HepG2 (cell line): ENCODE measurements around the gene UXS1. TPM values are rescaled to one million over a fixed set of nuclear protein-coding genes. Genes with fewer than 3 reads are reported as not detected.

Experiments used
- ARID5B ChIP-seq: IDR thresholded peaks from 2 replicates; pipeline ENCODE4 v1.4.0; 2020; ENCODE audit warnings: mild to moderate bottlenecking, missing genetic modification reagents
- CREBL2 ChIP-seq: sonication (generic); formaldehyde crosslinking; IDR thresholded peaks from 2 replicates; pipeline ENCODE4 v1.8.1; 2023; ENCODE audit warnings: missing genetic modification reagents, mild to moderate bottlenecking, borderline replicate concordance
- HNF1B ChIP-seq: sonication (generic); formaldehyde crosslinking; IDR thresholded peaks from 2 replicates; pipeline ENCODE4 v1.5.1; 2020; ENCODE audit warnings: mild to moderate bottlenecking, moderate library complexity, missing genetic modification reagents
- MNT ChIP-seq: fragments of 450-650 bp; IDR thresholded peaks from 2 replicates; pipeline ENCODE4 v1.6.1; 2016
- SAP130 ChIP-seq: IDR thresholded peaks from 2 replicates; pipeline ENCODE4 v1.6.1; 2016; ENCODE audit warnings: low read depth
- TEF ChIP-seq: sonication (generic); formaldehyde crosslinking; IDR thresholded peaks from 2 replicates; pipeline ENCODE4 v1.5.0; 2020; ENCODE audit warnings: missing genetic modification reagents
- ZMYM4 ChIP-seq: sonication (generic); formaldehyde crosslinking; IDR thresholded peaks from 2 replicates; pipeline ENCODE4 v1.8.1; 2023; ENCODE audit warnings: mild to moderate bottlenecking, missing genetic modification reagents
- ZNF607 ChIP-seq: sonication (generic); formaldehyde crosslinking; IDR thresholded peaks from 2 replicates; pipeline ENCODE4 v1.5.1; 2020; ENCODE audit warnings: missing genetic modification reagents, mild to moderate bottlenecking, borderline replicate concordance
- polyA plus RNA-seq, 8 experiments: library from polyadenylated mRNA; depleted of rRNA in 3 of 8; stranded (reverse) in 7 of 8; unstranded in 1 of 8; fragments of >200 nt; fragmentation: Illumina TruSeq in 4 of 8; extraction: Trizol in 4 of 8; gene quantifications; 2 replicates each; pipeline versions ENCODE4 v1.2.1 to v1.2.3, GENCODE V29; 2011 to 2016; ENCODE audit warnings: low read depth in 4 of 8, missing spikeins in 1 of 8, mixed read lengths in 1 of 8; ENCODE audit not compliant: insufficient read depth in 1 of 8
- total RNA-seq, 5 experiments: library from RNA; depleted of rRNA; stranded (reverse); fragments of >200 nt; fragmentation: Illumina TruSeq; extraction: Trizol; gene quantifications; 2 replicates each; pipeline ENCODE4 v1.2.3, GENCODE V29; 2016; ENCODE audit warnings: low read depth in 1 of 5

Gene UXS1
- total and polyA plus RNA-seq, 2 of the 13 experiments (the other 11 are each of a cell fraction or from before 2014, with no cell fraction given): 53.3 to 110 TPM

GRCh38 chr2:106124905-106125549 lies 69.1 kb downstream of the UXS1 start (continued):
- TF ChIP-seq MNT (peak; percentile 48), TEF (CRISPR knock-in tag) (peak; percentile 42; the same call in 1 of the 2 replicates), ZMYM4 (0 out of 2 replicates have a peak, but pooled peaks have one; percentile 37), CREBL2 (CRISPR knock-in tag) (0 out of 2 replicates have a peak, but pooled peaks have one; percentile 38), ZNF607 (no peak), HNF1B (CRISPR knock-in tag) (peak; percentile 67; the same call in 1 of the 2 replicates), ARID5B (CRISPR knock-in tag) (0 out of 2 replicates have a peak, but pooled peaks have one; percentile 28), SAP130 (CRISPR knock-in tag) (peak; percentile 56)
